Measurements from ENCODE around the gene AJM1. TPM values are rescaled to one million over a fixed set of nuclear protein-coding genes. Genes with fewer than 3 reads are reported as not detected.
A peak's percentile ranks its signal among the peaks of the same experiment; 100 is the strongest.

Gene AJM1
- total RNA-seq, 1 donor from 2014 or later = 3.3 TPM

- no peaks in the 10 kb centered on the region for H3K9me3 Mint-ChIP-seq (ENCODE audit: unreplicated experiment)
- Histone ChIP-seq H3K4me1 (ENCODE audit: insufficient read depth, low read length) (peaks cover 13% of the 10 kb centered on the region), H3K79me2 (ENCODE audit: insufficient read depth, low read length) (no peaks in the 10 kb centered on the region), H3K4me3 (ENCODE audit: insufficient read depth, low read depth, low read length) (no peak overlapping the region), H3K9ac (ENCODE audit: low read length) (no peak overlapping the region), H3K36me3 (ENCODE audit: insufficient read depth, low read length) (no peaks in the 10 kb centered on the region), H4K20me1 (ENCODE audit: insufficient read depth, low read length) (peaks cover 15% of the 10 kb centered on the region), H2AFZ (ENCODE audit: low read depth, low read length) (no peak overlapping the region), H3K9me3 (ENCODE audit: insufficient read depth, low read depth, low read length) (no peaks in the 10 kb centered on the region), H3K27me3 (ENCODE audit: insufficient read depth, low read length) (no peaks in the 10 kb centered on the region), H3K27ac (ENCODE audit: low read depth, low read length) (no peak overlapping the region), H3K4me2 (ENCODE audit: low read length) (no peak overlapping the region)
- H3K4me1 Mint-ChIP-seq (ENCODE audit: low read depth, unreplicated experiment) = peaks cover 12% of the 10 kb centered on the region
- no peaks in the 10 kb centered on the region for H3K36me3 Mint-ChIP-seq (ENCODE audit: low read depth, unreplicated experiment)
- TF ChIP-seq CTCF (IDR thresholded peaks at IDR 0.05; ENCODE audit: insufficient read depth, low read depth, low read length) = no peak
- no peak for TF ChIP-seq EZH2 (IDR thresholded peaks at IDR 0.05; ENCODE audit: insufficient read depth, low read length)
- FAIRE-seq (no peak), DNase-seq (ENCODE audit: low read depth) (no peak)
- no peak overlapping the region for H3K4me3 Mint-ChIP-seq (ENCODE audit: unreplicated experiment)
- H3K27ac Mint-ChIP-seq (ENCODE audit: unreplicated experiment) = no peak overlapping the region
- H3K27me3 Mint-ChIP-seq (ENCODE audit: low read depth, unreplicated experiment) = no peaks in the 10 kb centered on the region
Observed at GRCh38 chr9:136839229-136840139, 2.8 kb upstream of the AJM1 start.

GRCh38 chr9:136840140-136840876 lies 2.0 kb upstream of the AJM1 start:
- no peak overlapping the region for H3K4me2 ChIP-seq (ENCODE audit: low read length)
- H3K9ac ChIP-seq (ENCODE audit: low read length) = no peak overlapping the region
- Mint-ChIP-seq H3K9me3 (ENCODE audit: unreplicated experiment) (no peaks in the 10 kb centered on the region), H3K36me3 (ENCODE audit: low read depth, unreplicated experiment) (no peaks in the 10 kb centered on the region), H3K27ac (ENCODE audit: unreplicated experiment) (no peak overlapping the region), H3K4me3 (ENCODE audit: unreplicated experiment) (peak overlapping the region; percentile 74), H3K27me3 (ENCODE audit: low read depth, unreplicated experiment) (no peaks in the 10 kb centered on the region), H3K4me1 (ENCODE audit: low read depth, unreplicated experiment) (peaks cover 12% of the 10 kb centered on the region)
- peaks cover 13% of the 10 kb centered on the region for H3K4me1 ChIP-seq (ENCODE audit: insufficient read depth, low read length)
- H3K27ac ChIP-seq (ENCODE audit: low read depth, low read length) = no peak overlapping the region
- peaks cover 15% of the 10 kb centered on the region for H4K20me1 ChIP-seq (ENCODE audit: insufficient read depth, low read length)
- FAIRE-seq (no peak), DNase-seq (ENCODE audit: low read depth) (no peak)
- TF ChIP-seq EZH2 (IDR thresholded peaks at IDR 0.05; ENCODE audit: insufficient read depth, low read length) (no peak), CTCF (IDR thresholded peaks at IDR 0.05; ENCODE audit: insufficient read depth, low read depth, low read length) (no peak)
- no peaks in the 10 kb centered on the region for H3K27me3 ChIP-seq (ENCODE audit: insufficient read depth, low read length)
- H3K4me3 ChIP-seq (ENCODE audit: insufficient read depth, low read depth, low read length) = no peak overlapping the region
- no peaks in the 10 kb centered on the region for H3K36me3 ChIP-seq (ENCODE audit: insufficient read depth, low read length)
- H3K79me2 ChIP-seq (ENCODE audit: insufficient read depth, low read length) = no peaks in the 10 kb centered on the region
- no peak overlapping the region for H2AFZ ChIP-seq (ENCODE audit: low read depth, low read length)
- H3K9me3 ChIP-seq (ENCODE audit: insufficient read depth, low read depth, low read length) = peaks cover 2% of the 10 kb centered on the region

Measured in astrocyte (in vitro differentiated cells and primary cell).